Endothelial cell of umbilical vein (primary cell): Measurements from ENCODE around the gene PPM1M. TPM values are rescaled to one million over a fixed set of nuclear protein-coding genes. Genes with fewer than 3 reads are reported as not detected.
A peak's percentile ranks its signal among the peaks of the same experiment; 100 is the strongest.

Source experiments
- BruUV-seq: library from RNA; stranded (reverse); fragments of 400-500 nt; replicated peaks from 2 replicates; lab custom pipeline; 2021; lab: Mats Ljungman, UMichigan
- CTCF ChIA-PET: fragments of 300-600, 350-600 bp; sonication (Branson Sonifier 250); formaldehyde crosslinking; loops from one replicate; lab custom pipeline; 2021; ENCODE audit warnings: antibody characterized with exemption, inconsistent platforms; lab: Charles Lee
- POLR2A ChIA-PET: fragments of 300-600, 350-600 bp; sonication (Branson Sonifier 250); formaldehyde crosslinking; loops from one replicate; lab custom pipeline; 2021; ENCODE audit warnings: antibody characterized with exemption, inconsistent platforms; lab: Charles Lee
- DNase-seq: peaks from one replicate; pipeline ENCODE4 v3.0.0-alpha.2; 2011; ENCODE audit warnings: low read depth, low spot score
- FAIRE-seq: peaks from 2 replicates; lab custom pipeline; 2011; peaks lifted over from hg19 to GRCh38; lab: Jason Lieb, UNC
- H2AFZ ChIP-seq: 2 replicates; pipeline ENCODE4 v1.6.0; 2012; ENCODE audit warnings: low read depth, low read length, control low read depth, inconsistent platforms
- H3K27ac ChIP-seq: 2 replicates; pipeline ENCODE4 v1.5.1; 2011; ENCODE audit warnings: low read depth, mild to moderate bottlenecking, control low read depth, low read length, moderate library complexity; ENCODE audit not compliant: insufficient read depth
- H3K27me3 ChIP-seq, 2 experiments: 2 replicates each; pipeline versions ENCODE4 v1.6.0 to v1.6.1; 2011; ENCODE audit warnings: low read length in 2 of 2, mixed read lengths in 1 of 2; ENCODE audit not compliant: control insufficient read depth in 2 of 2, insufficient read depth in 2 of 2
- H3K36me3 ChIP-seq, 2 experiments: 2 replicates in 1 of 2; 3 replicates in 1 of 2; pipeline ENCODE4 v1.5.1; 2011; ENCODE audit warnings: low read length in 2 of 2, mild to moderate bottlenecking in 1 of 2, moderate library complexity in 1 of 2; ENCODE audit not compliant: control insufficient read depth in 2 of 2, insufficient read depth in 2 of 2; ENCODE audit errors: extremely low read depth in 1 of 2
- H3K4me1 ChIP-seq: 3 replicates; pipeline ENCODE4 v1.5.1; 2011; ENCODE audit warnings: mild to moderate bottlenecking, low read length; ENCODE audit not compliant: control insufficient read depth, insufficient read depth; ENCODE audit errors: extremely low read depth
- H3K4me2 ChIP-seq: 2 replicates; pipeline ENCODE4 v1.6.1; 2011; ENCODE audit warnings: low read length, control low read depth, mixed read lengths; ENCODE audit not compliant: insufficient read depth
- H3K4me3 ChIP-seq, 3 experiments: fragments of 200-600 bp in 1 of 3; sonication (generic), shearing (Covaris generic) in 1 of 3; replicated peaks in 1 of 3; 2 replicates each; pipeline ENCODE4 v1.5.1; 2011 to 2016; ENCODE audit warnings: control low read depth in 3 of 3, low read length in 3 of 3, mild to moderate bottlenecking in 2 of 3, inconsistent platforms in 1 of 3, low read depth in 1 of 3, moderate library complexity in 1 of 3; ENCODE audit not compliant: insufficient read depth in 1 of 3
- H3K79me2 ChIP-seq: 2 replicates; pipeline ENCODE4 v1.6.0; 2012; ENCODE audit warnings: low read length, inconsistent platforms; ENCODE audit not compliant: control insufficient read depth, insufficient read depth
- H3K9ac ChIP-seq: replicated peaks from 2 replicates; pipeline ENCODE3; 2011; ENCODE audit warnings: low read length, control low read depth; ENCODE audit not compliant: insufficient read depth; ENCODE audit errors: extremely low read depth
- H3K9me1 ChIP-seq: replicated peaks from 3 replicates; pipeline ENCODE4 v1.6.0; 2011; ENCODE audit warnings: mild to moderate bottlenecking, low read length; ENCODE audit not compliant: control insufficient read depth, insufficient read depth; ENCODE audit errors: extremely low read depth
- H3K9me3 ChIP-seq: replicated peaks from 2 replicates; pipeline ENCODE4 v1.5.1; 2012; ENCODE audit warnings: low read length, inconsistent platforms; ENCODE audit not compliant: control insufficient read depth, insufficient read depth
- H4K20me1 ChIP-seq: replicated peaks from 2 replicates; pipeline ENCODE3; 2011; ENCODE audit warnings: mild to moderate bottlenecking, low read length; ENCODE audit not compliant: control insufficient read depth, insufficient read depth; ENCODE audit errors: extremely low read depth
- CTCF ChIP-seq, 2 donors: IDR thresholded peaks; 1 replicate in 1 of 2; 2 replicates in 1 of 2; pipeline ENCODE4 v1.5.1; 2011; ENCODE audit warnings: low read length in 2 of 2, mild to moderate bottlenecking in 2 of 2, moderate library complexity in 2 of 2, control low read depth in 1 of 2, inconsistent platforms in 1 of 2, low read depth in 1 of 2; ENCODE audit not compliant: insufficient read depth in 1 of 2; ENCODE audit errors: extremely low read depth in 1 of 2
- EZH2 ChIP-seq: IDR thresholded peaks from 2 replicates; pipeline ENCODE4 v1.6.1; 2012; ENCODE audit warnings: borderline replicate concordance, low read depth, mild to moderate bottlenecking, moderate library complexity, low read length, inconsistent platforms; ENCODE audit not compliant: severe bottlenecking
- FOS ChIP-seq: IDR thresholded peaks from 2 replicates; pipeline ENCODE4 v1.6.1; 2011; ENCODE audit warnings: mild to moderate bottlenecking, low read length, moderate library complexity, borderline replicate concordance; ENCODE audit not compliant: insufficient read depth
- GATA2 ChIP-seq: IDR thresholded peaks from 2 replicates; pipeline ENCODE4 v1.7.0; 2011; ENCODE audit warnings: low read depth, mild to moderate bottlenecking, moderate library complexity, mixed read lengths, low read length; ENCODE audit not compliant: insufficient read length, insufficient read depth
- JUN ChIP-seq: IDR thresholded peaks from 2 replicates; pipeline ENCODE4 v1.6.1; 2011; ENCODE audit warnings: borderline replicate concordance, low read depth; ENCODE audit not compliant: insufficient read length, insufficient read depth
- MAX ChIP-seq: IDR thresholded peaks from 2 replicates; pipeline ENCODE4 v1.6.1; 2011; ENCODE audit not compliant: insufficient read depth, insufficient read length
- MYC ChIP-seq: IDR thresholded peaks from one replicate; pipeline ENCODE4 v1.6.1; 2011; ENCODE audit warnings: mild to moderate bottlenecking, low read depth, low read length
- POLR2A ChIP-seq: IDR thresholded peaks from 2 replicates; pipeline ENCODE4 v1.6.1; 2012; ENCODE audit warnings: low read depth, mild to moderate bottlenecking, control low read depth, low read length
- POLR2AphosphoS5 ChIP-seq: IDR thresholded peaks from 2 replicates; pipeline ENCODE4 v1.6.1; 2012; ENCODE audit warnings: low read depth, mild to moderate bottlenecking, control low read depth, low read length, moderate library complexity; ENCODE audit not compliant: insufficient read depth
- dilution Hi-C: fragments of 300-500 bp; cut with MboI; formaldehyde crosslinking; loops from one replicate; pipeline ENCODE4 v1.15.0; 2019; ENCODE audit warnings: low sequenced_read_pairs; ENCODE audit not compliant: extremely low pct_ligation_motif_present
- intact Hi-C: fragments of 100-400 bp; cut with micrococcal nuclease; formaldehyde crosslinking; loops from one replicate; pipeline ENCODE4 v1.10.0; 2022
- microRNA counts: library from miRNA; unstranded; fragments of <30 nt; microRNA quantifications from one replicate; lab custom pipeline; 2016
- microRNA-seq: library from miRNA; unstranded; fragments of <30 nt; microRNA quantifications from one replicate; pipeline ENCODE4 v1.2.0, GENCODE V29; 2021; ENCODE audit warnings: borderline number of aligned reads, borderline replicate concordance
- polyA plus RNA-seq, 4 experiments: library from polyadenylated mRNA; depleted of rRNA in 3 of 4; stranded (reverse) in 3 of 4; unstranded in 1 of 4; fragments of >200 nt; gene quantifications; 2 replicates each; pipeline versions ENCODE4 v1.2.1 to v1.2.3, GENCODE V29; 2011 to 2012; ENCODE audit warnings: missing spikeins in 1 of 4
- small RNA-seq: library from RNA; depleted of rRNA; stranded (forward); fragments of <200 nt; gene quantifications from one replicate; pipeline ENCODE3, GENCODE V24; 2012; ENCODE audit warnings: low replicate concordance, low read depth; ENCODE audit not compliant: insufficient read depth, insufficient read length
- total RNA-seq: library from RNA; stranded (reverse); gene quantifications from 2 replicates; pipeline ENCODE4 v1.2.3, GENCODE V29; 2021

The PPM1M gene
- total and polyA plus RNA-seq, 2 donors (not counting 3 experiments of a cell fraction or from before 2014, with no cell fraction given) = 13.7 to 19.4 TPM

DNA sequence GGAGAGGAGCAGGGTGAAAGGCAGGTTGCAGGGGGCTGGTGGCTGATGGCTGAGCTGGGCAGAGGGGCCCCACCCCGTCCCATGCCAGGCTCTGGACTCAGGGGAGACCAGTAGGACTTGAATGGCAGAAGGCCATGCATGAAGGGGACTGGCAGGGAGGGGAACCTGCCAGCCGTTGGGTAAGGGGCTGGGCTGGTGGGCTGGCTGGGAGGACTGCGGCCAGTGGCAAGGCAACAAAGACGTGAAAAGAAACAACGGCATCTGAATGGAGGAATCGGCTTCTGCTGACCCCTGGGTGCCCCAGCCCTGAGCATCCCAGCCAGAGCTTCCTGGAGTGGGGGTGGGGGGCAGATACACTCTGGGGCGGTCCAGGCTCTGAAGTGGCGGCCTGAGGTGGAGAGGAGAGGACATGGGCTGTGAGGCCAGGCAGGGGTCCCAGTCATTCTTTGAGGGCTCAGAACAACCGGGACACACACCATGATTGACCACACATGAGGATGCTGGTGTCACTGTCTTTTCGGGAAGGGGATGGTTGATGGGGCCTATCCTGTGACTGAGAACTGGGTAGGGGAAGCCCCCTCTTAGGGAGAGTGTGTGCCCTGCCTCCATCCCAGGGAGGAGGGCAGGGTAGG lies 53.8 kb downstream of the PPM1M start:
- Histone ChIP-seq H2AFZ (no peak overlapping the region), H3K4me1 (peaks cover 15% of the 10 kb centered on the region), H3K27ac (no peak overlapping the region), H3K27me3 (no peaks in the 10 kb centered on the region), H3K36me3 (peaks cover 0 to 2% of the 10 kb centered on the region in 2 experiments), H3K9me3 (no peaks in the 10 kb centered on the region), H3K79me2 (no peaks in the 10 kb centered on the region), H3K9me1 (no peaks in the 10 kb centered on the region), H3K4me2 (no peak overlapping the region), H3K4me3 (no peak overlapping the region), H3K9ac (no peak overlapping the region), H4K20me1 (no peaks in the 10 kb centered on the region)
- intact Hi-C loops (no loop called here), dilution Hi-C loops (no loop called here)
- CTCF ChIA-PET = interaction anchor here (0.9 to 7.1 kb wide), 9 partner anchors 9 to 145 kb away, joined by 3 to 74 read pairs (median 3); partner anchors contain the start of genes POC1A, TWF2 and WDR82
- TF ChIP-seq JUN = no peak
- TF ChIP-seq GATA2 = no peak
- TF ChIP-seq MYC = no peak
- TF ChIP-seq POLR2A = no peak
- TF ChIP-seq EZH2 = no peak
- no peak for TF ChIP-seq CTCF (IDR thresholded peaks at IDR 0.05; ENCODE audit: extremely low read depth in 1 of 2, insufficient read depth in 1 of 2, low read depth in 1 of 2, low read length in 2 of 2)
- no peak for TF ChIP-seq FOS
- TF ChIP-seq MAX = no peak
- TF ChIP-seq POLR2AphosphoS5 = no peak
- POLR2A ChIA-PET = interaction anchor here (1.3 kb wide), 1 partner anchor 21 kb away, joined by 3 read pairs; the partner anchor contains the start of gene WDR82
- BruUV-seq = no TSS peak
- FAIRE-seq = no peak
- no peak for DNase-seq

MicroRNAs encoded within 50 kb of the gene (microRNA counts, 767-probe panel; counts per million panel counts)
- 19,402 counts per million, percentile 99 among the panel's probes with 10 or more counts for microRNA hsa-let-7g-5p (lab: Ali Mortazavi, UCI)

Small RNA genes within 50 kb of the gene (microRNA-seq; reads per million reads assigned to microRNA genes)
- not detected for gene MIR135A1
- gene MIRLET7G = 33,009 reads per million, percentile 99 among the genes with 10 or more reads in this experiment

Small RNA genes within 50 kb of the gene (small RNA-seq; reads per million reads assigned to genes)
- not detected for gene MIR135A1
- 3,723 reads per million, percentile 100 among the genes with 10 or more reads in this experiment for gene MIRLET7G

Other genes starting within 250 kb of the PPM1M start
- 1,127 and 1,236 TPM in 2 replicates for gene RPL29, start 249.9 kb upstream of the PPM1M start, total RNA-seq
- gene RPL29, start 249.9 kb upstream of the PPM1M start, polyA plus RNA-seq = 2,177 and 2,233 TPM in 2 replicates
- gene DUSP7, start 189.2 kb upstream of the PPM1M start, total RNA-seq = 29.2 and 30.5 TPM in 2 replicates
- gene DUSP7, start 189.2 kb upstream of the PPM1M start, polyA plus RNA-seq = 37.7 and 38.7 TPM in 2 replicates
- 16.7 and 19.4 TPM in 2 replicates for gene POC1A, start 91.3 kb upstream of the PPM1M start, total RNA-seq
- gene POC1A, start 91.3 kb upstream of the PPM1M start, polyA plus RNA-seq = 14.8 and 14.9 TPM in 2 replicates
- 45.1 and 48.1 TPM in 2 replicates for gene ALAS1, start 47.6 kb upstream of the PPM1M start, total RNA-seq
- 72.1 and 76.5 TPM in 2 replicates for gene ALAS1, start 47.6 kb upstream of the PPM1M start, polyA plus RNA-seq
- gene TLR9, start 20.1 kb upstream of the PPM1M start, total RNA-seq = 0.07 TPM in 1 of 2 replicates, not detected in the other
- gene TLR9, start 20.1 kb upstream of the PPM1M start, polyA plus RNA-seq = 0.11 TPM in 1 of 2 replicates, not detected in the other
- gene TWF2, start 6.6 kb upstream of the PPM1M start, total RNA-seq = 82.6 and 82.9 TPM in 2 replicates
- 134 and 156 TPM in 2 replicates for gene TWF2, start 6.6 kb upstream of the PPM1M start, polyA plus RNA-seq
- gene WDR82, start 32.9 kb downstream of the PPM1M start, total RNA-seq = 71.3 and 71.8 TPM in 2 replicates
- 30.7 and 39.9 TPM in 2 replicates for gene WDR82, start 32.9 kb downstream of the PPM1M start, polyA plus RNA-seq
- 20.9 and 24.1 TPM in 2 replicates for gene GLYCTK, start 42.1 kb downstream of the PPM1M start, total RNA-seq
- gene GLYCTK, start 42.1 kb downstream of the PPM1M start, polyA plus RNA-seq = 35.4 and 43.6 TPM in 2 replicates
- 5.0 and 5.8 TPM in 2 replicates for gene DNAH1, start 70.6 kb downstream of the PPM1M start, total RNA-seq
- gene DNAH1, start 70.6 kb downstream of the PPM1M start, polyA plus RNA-seq = 6.0 and 7.4 TPM in 2 replicates
- 90.4 and 91.0 TPM in 2 replicates for gene BAP1, start 164.2 kb downstream of the PPM1M start, total RNA-seq
- 82.5 and 89.6 TPM in 2 replicates for gene BAP1, start 164.2 kb downstream of the PPM1M start, polyA plus RNA-seq
- 6.5 and 7.8 TPM in 2 replicates for gene PHF7, start 164.9 kb downstream of the PPM1M start, total RNA-seq
- gene PHF7, start 164.9 kb downstream of the PPM1M start, polyA plus RNA-seq = 3.0 and 4.6 TPM in 2 replicates
- 22.6 and 24.6 TPM in 2 replicates for gene SEMA3G, start 199.3 kb downstream of the PPM1M start, total RNA-seq
- 27.9 and 34.0 TPM in 2 replicates for gene SEMA3G, start 199.3 kb downstream of the PPM1M start, polyA plus RNA-seq
- not detected in 2 replicates for gene TNNC1, start 208.3 kb downstream of the PPM1M start, total RNA-seq
- gene TNNC1, start 208.3 kb downstream of the PPM1M start, polyA plus RNA-seq = 0.12 TPM in 1 of 2 replicates, not detected in the other
- 153 and 156 TPM in 2 replicates for gene NISCH, start 209.8 kb downstream of the PPM1M start, total RNA-seq
- gene NISCH, start 209.8 kb downstream of the PPM1M start, polyA plus RNA-seq = 178 and 196 TPM in 2 replicates
- 340 and 369 TPM in 2 replicates for gene STAB1, start 249.6 kb downstream of the PPM1M start, total RNA-seq
- 369 and 413 TPM in 2 replicates for gene STAB1, start 249.6 kb downstream of the PPM1M start, polyA plus RNA-seq